ENCODE data around the gene IL37.

GRCh38 chr2:112893752-112894151 lies 17.2 kb upstream of the IL37 start:
- TF ChIP-seq CTCF (IDR thresholded peaks at IDR 0.05), result no peak
- TF ChIP-seq POLR2A (IDR thresholded peaks at IDR 0.05), result no peak
